T-helper 2 cell (primary cell): ENCODE data around the gene CNTN5.

Source experiments
- DNase-seq, 5 experiments: peaks; one replicate each; pipeline versions ENCODE4 v3.0.0 to v3.0.0-alpha.2; 2012 to 2022

CNTN5 gene

GRCh38 chr11:99171330-99171729 is 150.6 kb downstream of the CNTN5 start:
- DNase-seq: no peak

GRCh38 chr11:99176430-99176829 is 155.7 kb downstream of the CNTN5 start:
- DNase-seq: no peak

GRCh38 chr11:99177446-99177845 is 156.7 kb downstream of the CNTN5 start:
- no peak for DNase-seq

GRCh38 chr11:99184146-99184545 is 163.4 kb downstream of the CNTN5 start:
- no peak for DNase-seq

GRCh38 chr11:99188221-99188620 is 167.5 kb downstream of the CNTN5 start:
- DNase-seq: no peak

GRCh38 chr11:99192716-99193115 is 172.0 kb downstream of the CNTN5 start:
- no peak for DNase-seq

- DNase-seq: no peak
Observed at GRCh38 chr11:99197477-99197876, 176.7 kb downstream of the CNTN5 start.

- DNase-seq: no peak
Observed at GRCh38 chr11:99198215-99198614, 177.5 kb downstream of the CNTN5 start.

- DNase-seq: no peak
Observed at GRCh38 chr11:99199341-99199740, 178.6 kb downstream of the CNTN5 start.

GRCh38 chr11:99200720-99201119 is 180.0 kb downstream of the CNTN5 start:
- no peak for DNase-seq

GRCh38 chr11:99208813-99209212 is 188.1 kb downstream of the CNTN5 start:
- DNase-seq: no peak

GRCh38 chr11:99229544-99229943 is 208.8 kb downstream of the CNTN5 start:
- DNase-seq: no peak

- no peak for DNase-seq
Observed at GRCh38 chr11:99234534-99234933, 213.8 kb downstream of the CNTN5 start.

GRCh38 chr11:99238401-99238800 is 217.7 kb downstream of the CNTN5 start:
- DNase-seq: no peak

- no peak for DNase-seq
Observed at GRCh38 chr11:99240192-99241030, 219.7 kb downstream of the CNTN5 start.

GRCh38 chr11:99241066-99241465 is 220.3 kb downstream of the CNTN5 start:
- DNase-seq: no peak

GRCh38 chr11:99244613-99245012 is 223.9 kb downstream of the CNTN5 start:
- DNase-seq: no peak

- no peak for DNase-seq
Observed at GRCh38 chr11:99246199-99246598, 225.4 kb downstream of the CNTN5 start.

- DNase-seq: no peak
Observed at GRCh38 chr11:99256614-99257013, 235.9 kb downstream of the CNTN5 start.

- DNase-seq: no peak
Observed at GRCh38 chr11:99257131-99257530, 236.4 kb downstream of the CNTN5 start.

- DNase-seq: no peak
Observed at GRCh38 chr11:99260696-99261095, 239.9 kb downstream of the CNTN5 start.

- DNase-seq: no peak
Observed at GRCh38 chr11:99268886-99269285, 248.1 kb downstream of the CNTN5 start.

- no peak for DNase-seq
Observed at GRCh38 chr11:99271527-99271926, 250.8 kb downstream of the CNTN5 start.

GRCh38 chr11:99275521-99275920 is 254.8 kb downstream of the CNTN5 start:
- DNase-seq: no peak

- DNase-seq: no peak
Observed at GRCh38 chr11:99277281-99277680, 256.5 kb downstream of the CNTN5 start.
